ENCODE results near the gene MMP24.
"Not testable (repeated sequence)": the region's sequence is repeated elsewhere in the genome, so short reads cannot be mapped to it uniquely, and the experiment has no call there.

DNA sequence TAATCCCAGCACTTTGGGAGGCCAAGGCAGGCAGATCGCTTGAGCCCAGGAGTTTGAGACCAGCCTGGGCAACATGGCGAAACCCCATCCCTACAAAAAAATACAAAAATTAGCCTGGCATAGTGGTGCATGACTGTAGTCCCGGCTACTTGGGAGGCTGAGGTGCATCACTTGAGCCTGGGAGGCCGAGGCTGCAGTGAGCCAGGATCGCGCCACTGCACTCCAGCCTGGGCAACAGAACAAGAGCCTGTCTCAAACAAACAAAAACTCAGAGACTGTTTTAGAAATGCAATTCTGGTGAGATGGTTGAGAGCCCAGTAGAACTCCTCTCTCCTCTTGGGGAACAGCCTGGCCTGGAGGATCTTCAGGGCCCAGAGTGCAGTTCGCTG, 89.1 kb downstream of the MMP24 start:
- TF ChIP-seq, protein P1, sequence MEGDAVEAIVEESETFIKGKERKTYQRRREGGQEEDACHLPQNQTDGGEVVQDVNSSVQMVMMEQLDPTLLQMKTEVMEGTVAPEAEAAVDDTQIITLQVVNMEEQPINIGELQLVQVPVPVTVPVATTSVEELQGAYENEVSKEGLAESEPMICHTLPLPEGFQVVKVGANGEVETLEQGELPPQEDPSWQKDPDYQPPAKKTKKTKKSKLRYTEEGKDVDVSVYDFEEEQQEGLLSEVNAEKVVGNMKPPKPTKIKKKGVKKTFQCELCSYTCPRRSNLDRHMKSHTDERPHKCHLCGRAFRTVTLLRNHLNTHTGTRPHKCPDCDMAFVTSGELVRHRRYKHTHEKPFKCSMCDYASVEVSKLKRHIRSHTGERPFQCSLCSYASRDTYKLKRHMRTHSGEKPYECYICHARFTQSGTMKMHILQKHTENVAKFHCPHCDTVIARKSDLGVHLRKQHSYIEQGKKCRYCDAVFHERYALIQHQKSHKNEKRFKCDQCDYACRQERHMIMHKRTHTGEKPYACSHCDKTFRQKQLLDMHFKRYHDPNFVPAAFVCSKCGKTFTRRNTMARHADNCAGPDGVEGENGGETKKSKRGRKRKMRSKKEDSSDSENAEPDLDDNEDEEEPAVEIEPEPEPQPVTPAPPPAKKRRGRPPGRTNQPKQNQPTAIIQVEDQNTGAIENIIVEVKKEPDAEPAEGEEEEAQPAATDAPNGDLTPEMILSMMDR (IDR thresholded peaks at IDR 0.05 in 8 of 11, conservative IDR thresholded peaks at IDR 0.05 in 3 of 11) = not testable (repeated sequence)
- not testable (repeated sequence) for TF ChIP-seq POLR2AphosphoS5, POLR2A (IDR thresholded peaks at IDR 0.05)

All from spleen (tissue), 7 donors.